Inflammatory macrophage treated with lipopolysaccharide for 1 hour (primary cell): ENCODE results near the gene IPO13.

Source experiments
- DNase-seq, 2 donors: peaks; one replicate each; pipeline ENCODE4 v3.0.0-alpha.2; 2020 to 2022

Gene IPO13

GRCh38 chr1:43990271-43991199 is 43.8 kb downstream of the IPO13 start:
- no peak for DNase-seq

DNA sequence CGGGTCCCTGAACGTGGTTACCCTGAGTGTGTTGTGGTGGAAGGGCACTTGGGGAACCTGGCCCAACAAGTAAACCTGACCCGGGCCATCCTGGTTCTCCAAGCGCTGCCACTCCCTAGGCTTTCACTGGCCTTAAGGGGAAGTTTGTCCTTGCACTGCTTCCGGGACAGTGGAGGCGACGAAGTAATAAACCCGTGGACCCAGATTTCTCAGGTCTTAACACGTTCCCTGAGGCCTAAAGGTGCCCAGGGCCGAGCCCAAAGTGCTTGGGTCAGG is 44.4 kb downstream of the IPO13 start:
- no peak for DNase-seq

DNA sequence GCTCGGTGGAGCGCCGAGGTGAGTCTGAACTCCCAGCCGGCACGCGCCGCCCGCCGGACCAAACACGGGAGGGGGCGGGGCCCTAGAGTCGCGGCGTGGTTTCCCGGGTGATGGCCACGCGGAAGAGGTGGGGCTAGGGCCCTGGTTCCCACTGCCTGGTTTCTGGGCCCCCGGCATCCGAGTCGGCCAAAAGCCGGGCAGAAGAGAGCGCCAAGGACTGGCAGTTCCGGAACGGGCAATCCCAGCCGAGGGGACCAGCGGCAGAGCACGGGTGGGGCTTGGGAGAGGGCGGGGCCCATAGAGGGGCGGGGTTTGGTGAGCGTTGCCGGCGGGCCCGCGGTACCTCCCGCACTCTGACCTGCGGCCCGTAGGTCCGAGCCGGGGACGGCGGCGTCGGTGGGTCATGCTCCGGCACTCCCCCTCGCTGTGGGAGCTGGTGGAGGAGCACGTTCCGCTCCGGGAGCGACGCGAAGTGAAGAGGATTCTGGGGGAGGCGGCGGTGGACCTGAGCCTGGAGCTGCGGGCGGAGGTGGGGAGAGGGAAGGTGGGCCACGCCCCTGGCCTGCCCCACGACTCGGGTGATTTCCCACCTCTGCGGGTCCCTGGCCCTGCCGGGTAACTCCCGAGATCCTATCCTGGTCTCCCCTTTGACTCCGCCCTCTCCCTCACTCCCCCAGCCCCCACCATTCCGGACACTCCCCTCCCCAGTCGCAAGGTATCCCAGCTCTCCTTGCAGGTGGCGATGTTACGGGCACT is 44.9 kb downstream of the IPO13 start, which contains the start of gene CCDC24:
CCDC24 (plus strand) TSS at position 124 of the 756 bp plus-strand sequence; CDS start at position 404, 280 bp downstream.
- peak; percentile 65 to 79 for DNase-seq

- no peak for DNase-seq
These were observed 45.7 kb downstream of the IPO13 start for GRCh38 chr1:43992232-43992995.

GRCh38 chr1:43993206-43993914 is 46.6 kb downstream of the IPO13 start:
- no peak for DNase-seq

DNA sequence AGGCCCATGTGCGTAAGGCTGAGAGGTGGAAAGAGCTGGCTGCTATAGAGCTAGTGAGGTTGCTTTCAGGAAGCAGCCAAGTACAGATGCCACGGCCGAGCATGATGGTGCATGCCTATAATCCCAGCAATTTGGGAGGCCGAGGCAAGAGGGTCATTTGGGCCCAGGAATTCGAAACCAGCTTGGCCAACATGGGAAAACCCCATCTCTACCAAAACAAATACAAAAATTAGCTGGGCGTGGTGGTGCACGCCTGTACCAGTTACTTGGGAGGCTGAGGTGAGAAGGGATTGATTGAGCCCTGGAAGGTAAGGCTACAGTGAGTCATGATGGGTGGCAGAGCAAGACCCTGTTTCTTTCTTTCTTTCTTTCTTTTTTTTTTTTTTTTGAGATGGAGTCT is 47.3 kb downstream of the IPO13 start:
- no peak for DNase-seq

DNA sequence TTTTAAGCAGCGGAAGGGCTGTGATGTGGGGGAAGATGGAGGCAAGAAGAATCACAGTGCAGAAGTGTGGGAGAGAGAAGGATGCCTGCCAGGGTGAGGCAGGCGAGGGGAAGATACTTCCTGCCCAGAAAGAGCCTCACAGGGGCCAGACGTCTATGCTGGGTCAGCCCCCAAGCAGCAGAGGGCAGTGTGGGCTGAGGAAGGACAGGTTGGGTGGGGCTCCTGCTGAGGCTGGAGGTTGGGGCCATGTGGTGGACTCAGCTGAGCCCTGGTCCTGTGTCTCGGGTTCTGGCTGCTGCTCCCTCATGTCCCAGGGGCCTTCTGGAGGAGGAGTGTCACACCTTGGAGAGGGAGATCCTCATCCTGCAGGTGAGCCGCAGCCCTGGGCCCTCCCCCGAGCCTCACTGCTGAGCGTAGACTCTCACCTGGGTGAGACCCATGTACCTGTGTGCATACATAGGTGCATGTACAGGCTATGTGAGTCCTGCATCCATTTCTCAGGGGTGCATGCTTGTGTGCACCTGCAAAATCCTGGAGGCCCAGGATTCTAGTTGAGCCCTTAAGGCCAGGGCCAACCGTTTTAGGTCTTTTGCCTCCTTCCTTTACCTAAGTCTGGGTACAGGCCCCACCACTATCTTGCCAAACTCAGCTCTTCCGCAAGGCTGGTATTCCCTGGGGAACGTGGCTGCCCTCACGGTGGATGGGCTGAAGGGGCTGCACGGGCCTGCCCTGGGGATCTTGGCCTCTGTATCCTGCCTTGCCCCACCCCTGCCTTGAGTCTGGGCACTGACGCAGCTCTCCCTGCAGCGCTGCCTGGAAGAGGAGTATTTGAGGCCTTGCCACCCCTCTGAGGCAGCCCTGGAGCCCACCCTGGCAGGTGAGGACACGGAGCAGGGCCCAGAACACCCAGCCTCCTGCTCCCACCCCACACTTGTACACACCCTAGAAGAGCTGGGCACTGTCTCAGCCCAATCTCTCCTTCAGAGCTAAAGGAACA is 48.3 kb downstream of the IPO13 start:
- DNase-seq, result no peak

GRCh38 chr1:43995984-43996732 is 49.4 kb downstream of the IPO13 start:
- no peak for DNase-seq

GRCh38 chr1:43996733-43997115 is 50.0 kb downstream of the IPO13 start:
- no peak for DNase-seq

DNA sequence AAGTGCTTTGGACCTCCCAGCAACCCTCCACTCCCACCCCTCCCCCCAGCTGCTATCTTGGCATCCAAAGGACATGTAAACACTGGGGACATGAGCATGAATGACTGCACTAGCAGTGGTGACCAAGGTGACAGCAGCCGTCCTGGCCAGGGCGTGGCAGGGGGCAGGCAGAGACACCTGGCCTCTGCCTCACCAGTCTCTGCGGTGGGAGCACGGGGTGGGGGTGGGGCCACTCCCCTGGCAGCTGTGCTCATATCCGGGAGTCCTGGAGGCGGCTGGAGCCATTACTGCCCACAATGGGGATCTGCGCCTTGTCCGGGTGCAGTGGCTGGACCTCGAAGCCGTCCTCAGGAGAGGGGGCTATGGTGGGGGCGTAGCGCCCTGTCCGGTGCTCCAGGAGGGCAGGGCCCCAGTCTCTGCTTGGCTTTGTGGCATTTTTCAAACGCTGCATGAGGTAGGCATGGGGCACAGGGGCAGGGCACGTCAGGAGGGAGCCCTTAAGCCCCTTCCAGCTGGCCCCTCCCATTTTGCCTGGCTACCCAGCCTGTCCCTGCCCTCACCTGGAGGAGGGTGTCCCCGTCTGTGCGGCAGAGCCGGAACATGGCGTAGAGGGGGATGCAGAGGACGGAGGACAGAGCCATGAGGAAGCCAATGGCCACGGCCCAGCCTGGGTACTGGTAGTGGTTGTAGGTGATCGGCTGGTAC is 50.7 kb downstream of the IPO13 start:
- DNase-seq, result no peak

DNA sequence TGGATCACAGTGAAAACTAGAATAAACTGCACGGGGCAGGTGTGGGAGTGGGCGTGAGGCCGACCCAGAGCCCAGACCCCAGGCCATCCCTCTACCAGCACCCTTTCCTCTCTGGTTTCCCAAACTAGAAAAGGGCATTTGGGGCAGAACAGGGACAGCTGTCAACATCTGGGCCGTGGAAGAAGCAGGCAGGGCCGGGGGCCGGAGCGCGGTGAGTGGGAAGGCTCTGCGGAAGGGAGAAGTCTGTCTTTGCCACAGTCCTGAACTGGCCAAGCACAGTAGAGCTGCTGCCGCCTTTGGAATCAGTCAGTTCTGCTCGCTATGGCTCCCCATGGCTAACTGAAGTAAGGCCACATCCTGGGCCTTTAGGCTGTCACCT is 51.2 kb downstream of the IPO13 start:
- no peak for DNase-seq

DNA sequence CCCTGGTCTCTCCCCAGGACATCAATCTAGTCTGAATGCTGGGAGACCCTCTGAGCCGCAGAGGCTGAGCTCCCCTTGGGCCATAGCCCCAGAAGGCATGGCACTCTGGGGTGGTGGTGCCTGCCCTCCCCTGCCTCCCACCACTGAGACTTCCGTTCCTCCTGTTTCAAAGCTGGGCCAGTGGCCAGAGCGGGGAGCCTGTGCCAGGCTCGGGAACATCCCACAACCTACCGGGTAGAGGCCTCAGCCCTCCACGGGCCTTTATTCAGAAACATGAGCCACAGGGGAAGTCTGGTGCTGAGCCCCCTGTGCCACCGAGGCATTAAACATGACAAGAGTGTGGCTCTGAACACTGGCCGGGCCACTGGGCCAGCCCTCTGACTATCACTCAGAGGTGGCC is 52.7 kb downstream of the IPO13 start:
- DNase-seq, result no peak

GRCh38 chr1:44000122-44000665 is 53.4 kb downstream of the IPO13 start:
- DNase-seq, result no peak

GRCh38 chr1:44002165-44002564 is 55.4 kb downstream of the IPO13 start:
- DNase-seq, result no peak

DNA sequence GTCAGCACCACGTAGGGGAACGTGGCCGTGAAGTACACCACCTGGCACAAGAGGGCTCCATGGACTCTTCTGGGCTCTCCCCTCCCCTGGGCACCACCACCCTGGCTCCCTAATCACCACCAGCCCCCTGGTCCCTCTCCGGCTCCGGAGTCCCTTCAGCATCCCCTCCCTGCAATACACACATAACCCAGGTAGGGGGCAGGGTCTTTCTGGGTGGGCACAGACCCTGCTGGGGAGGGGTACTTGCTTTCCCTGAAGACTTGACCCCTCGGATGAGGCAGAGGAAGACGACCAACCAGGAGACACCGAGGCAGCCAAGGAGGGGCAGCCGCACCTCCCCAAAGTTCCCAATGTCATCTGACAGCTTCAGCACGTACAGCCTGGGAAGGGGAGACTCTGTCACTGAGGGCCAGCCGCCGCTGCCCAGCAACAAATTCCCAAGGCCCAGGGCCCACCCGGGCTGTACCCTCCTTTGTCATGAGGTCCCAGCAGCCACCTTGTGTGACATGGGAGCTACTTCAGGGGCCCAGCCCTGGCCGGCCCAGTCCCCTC is 55.9 kb downstream of the IPO13 start:
- DNase-seq, result no peak

GRCh38 chr1:44008259-44008658 is 61.5 kb downstream of the IPO13 start:
- no peak for DNase-seq

- no peak for DNase-seq
These were observed 64.3 kb downstream of the IPO13 start for GRCh38 chr1:44010935-44011471.

- DNase-seq, result no peak
These were observed 65.7 kb downstream of the IPO13 start for GRCh38 chr1:44012404-44012803.

DNA sequence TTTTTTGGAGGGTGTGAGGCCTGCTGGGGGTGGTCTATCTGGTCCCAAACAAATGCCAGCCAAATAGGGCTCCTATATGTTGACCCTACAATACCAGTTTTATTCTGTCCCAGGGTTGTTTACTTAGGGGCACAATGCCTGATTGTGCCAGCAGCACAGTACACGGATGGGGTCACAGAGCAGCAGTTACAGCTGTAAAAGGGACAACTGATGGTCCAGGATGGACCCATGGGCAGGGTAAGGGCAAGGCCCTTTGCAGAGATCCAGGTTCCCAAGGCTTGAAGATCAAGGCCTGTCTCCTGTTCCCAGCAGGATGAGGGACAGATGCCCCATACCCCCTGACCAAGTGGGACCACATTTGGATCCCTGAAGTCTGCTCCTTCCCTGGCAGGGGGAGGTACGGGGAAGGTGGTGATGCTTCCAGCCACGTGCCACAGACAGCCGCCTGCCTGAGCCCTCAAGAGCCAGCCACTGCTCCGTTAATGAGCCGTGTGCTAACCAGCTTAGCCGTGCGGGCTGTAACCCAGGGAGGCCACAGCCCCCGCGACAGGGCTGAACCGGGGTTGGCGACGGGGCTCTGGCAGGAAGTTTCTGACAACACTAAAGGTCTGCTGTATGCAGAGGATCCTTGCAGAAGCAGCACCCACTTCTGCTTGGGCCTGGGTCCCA is 66.3 kb downstream of the IPO13 start:
- no peak for DNase-seq
